Measurements from ENCODE around the gene UBE2G2. TPM values are rescaled to one million over a fixed set of nuclear protein-coding genes. Genes with fewer than 3 reads are reported as not detected.

The UBE2G2 gene
- total RNA-seq, 1 donor from 2014 or later: 108 TPM

DNA sequence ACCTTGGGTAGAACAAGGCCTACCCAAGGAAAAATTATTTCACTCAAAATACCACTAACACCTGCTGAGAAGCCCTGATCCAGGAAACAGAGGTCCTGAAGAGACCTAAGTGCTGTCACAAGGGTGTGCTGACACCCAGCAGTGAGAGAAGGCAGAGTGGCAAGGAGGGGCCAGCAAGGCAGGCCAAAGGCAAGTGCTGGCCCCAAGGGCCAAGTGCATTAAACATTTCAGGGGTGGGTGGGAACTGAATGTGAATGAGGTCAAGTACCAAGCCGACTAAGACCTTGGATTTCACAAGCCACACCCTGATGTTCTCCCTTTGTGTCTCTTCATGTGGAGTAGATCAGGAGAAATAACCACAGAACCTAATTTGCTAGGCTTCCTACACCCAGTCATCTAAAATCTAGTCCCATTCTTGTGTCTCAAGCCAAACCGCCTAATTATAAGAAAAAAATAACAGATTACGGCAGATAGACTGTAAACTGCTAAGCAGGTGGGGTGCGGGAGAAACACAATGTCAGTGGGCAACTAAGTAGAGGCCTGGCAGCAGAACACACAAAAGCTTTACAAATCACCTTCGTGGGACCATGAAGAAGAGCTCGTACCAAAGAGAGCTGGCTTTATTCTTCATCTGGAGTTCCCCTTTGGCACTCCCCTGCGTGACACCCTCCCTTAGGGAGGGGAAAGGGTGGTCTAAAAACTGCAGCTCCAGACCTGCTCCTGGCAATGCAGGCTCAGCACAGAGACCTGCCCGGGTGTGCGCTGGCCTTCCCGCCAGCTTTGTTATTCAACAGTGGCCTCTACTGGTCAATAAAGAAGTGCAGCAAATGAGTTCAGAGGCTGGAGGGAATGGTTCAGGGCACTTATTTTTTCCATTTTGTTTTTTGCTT lies 8.7 kb downstream of the UBE2G2 start:
- intact Hi-C loops (cut with micrococcal nuclease): loop anchor here (1.0 kb wide), 2 partner anchors 38 to 283 kb away; no protein-coding TSS in a partner anchor

DNA sequence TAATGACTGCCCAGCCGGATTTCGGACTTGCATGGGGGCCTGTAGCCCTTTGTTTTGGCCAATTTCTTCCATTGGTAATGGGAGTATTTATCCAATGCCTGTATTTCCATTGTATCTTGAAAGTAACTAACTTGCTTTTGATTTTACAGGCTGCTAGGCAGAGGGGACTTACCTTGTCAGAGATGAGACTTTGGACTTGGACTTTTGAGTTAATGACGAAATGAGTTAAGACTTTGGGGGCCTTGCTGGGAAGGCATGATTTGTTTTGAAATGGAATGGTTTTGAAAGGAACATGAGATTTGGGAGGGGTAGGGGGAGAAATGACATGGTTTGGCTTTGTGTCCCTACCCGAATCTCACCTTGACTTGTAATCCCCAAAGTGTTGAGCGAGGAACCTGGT lies 9.6 kb downstream of the UBE2G2 start:
- intact Hi-C loops (cut with micrococcal nuclease): no loop called here

DNA sequence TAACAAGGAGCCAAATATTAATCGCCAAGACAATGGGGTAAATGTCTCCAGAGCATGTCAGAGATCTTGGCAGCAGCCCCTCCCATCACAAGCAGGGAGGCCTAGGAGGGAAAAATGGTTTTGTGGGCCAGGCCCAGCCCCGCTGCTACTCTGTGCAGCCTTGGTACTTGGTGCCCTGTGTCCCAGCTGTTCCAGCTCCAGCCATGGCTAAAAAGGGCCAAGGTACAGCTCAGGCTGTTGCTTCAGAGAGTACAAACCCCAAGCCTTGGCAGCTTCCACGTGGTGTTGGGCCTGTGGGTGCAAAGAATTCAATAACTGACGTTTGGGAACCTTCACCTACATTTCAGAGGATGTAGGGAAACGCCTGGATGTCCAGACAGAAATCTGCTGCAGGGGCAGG lies 10.4 kb downstream of the UBE2G2 start:
- intact Hi-C loops (cut with micrococcal nuclease): no loop called here

DNA sequence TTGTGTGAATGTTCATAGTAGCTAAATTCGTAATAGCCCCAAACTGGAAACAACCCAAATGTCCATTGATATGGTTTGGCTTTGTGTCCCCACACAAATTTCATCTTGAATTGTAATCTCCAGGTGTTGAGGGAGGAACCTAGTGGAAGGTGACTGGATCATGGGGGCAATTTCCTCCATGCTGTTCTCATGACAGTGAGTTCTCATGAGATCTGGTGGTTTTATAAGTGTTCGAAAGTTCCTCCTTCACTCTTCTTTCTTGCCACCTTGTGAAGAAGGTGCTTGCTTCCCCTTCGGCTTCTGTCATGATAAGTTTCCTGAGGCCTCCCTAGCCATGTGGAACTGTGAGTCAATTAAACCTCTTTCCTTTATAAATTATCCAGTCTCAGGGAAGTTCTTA lies 11.3 kb downstream of the UBE2G2 start:
- intact Hi-C loops (cut with micrococcal nuclease): no loop called here

DNA sequence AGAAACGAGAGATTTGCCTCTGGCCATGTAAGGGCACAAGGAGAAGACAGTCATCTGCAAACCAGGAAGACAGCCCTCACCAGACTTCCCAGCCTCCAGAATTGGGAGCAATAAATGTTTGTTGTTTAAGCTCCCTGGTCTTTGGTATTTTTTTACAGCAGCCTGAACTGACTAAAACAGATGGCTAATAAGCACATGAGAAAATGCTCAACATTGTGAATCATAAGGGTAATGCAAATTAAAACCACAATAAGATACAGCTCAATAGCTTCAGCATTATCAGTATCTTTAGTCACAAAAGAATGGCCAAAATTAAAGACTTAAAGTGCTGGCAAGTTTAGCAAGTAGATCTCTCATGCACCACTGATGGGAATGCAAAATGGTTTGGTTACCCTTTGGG lies 11.7 kb downstream of the UBE2G2 start:
- intact Hi-C loops (cut with micrococcal nuclease): no loop called here

DNA sequence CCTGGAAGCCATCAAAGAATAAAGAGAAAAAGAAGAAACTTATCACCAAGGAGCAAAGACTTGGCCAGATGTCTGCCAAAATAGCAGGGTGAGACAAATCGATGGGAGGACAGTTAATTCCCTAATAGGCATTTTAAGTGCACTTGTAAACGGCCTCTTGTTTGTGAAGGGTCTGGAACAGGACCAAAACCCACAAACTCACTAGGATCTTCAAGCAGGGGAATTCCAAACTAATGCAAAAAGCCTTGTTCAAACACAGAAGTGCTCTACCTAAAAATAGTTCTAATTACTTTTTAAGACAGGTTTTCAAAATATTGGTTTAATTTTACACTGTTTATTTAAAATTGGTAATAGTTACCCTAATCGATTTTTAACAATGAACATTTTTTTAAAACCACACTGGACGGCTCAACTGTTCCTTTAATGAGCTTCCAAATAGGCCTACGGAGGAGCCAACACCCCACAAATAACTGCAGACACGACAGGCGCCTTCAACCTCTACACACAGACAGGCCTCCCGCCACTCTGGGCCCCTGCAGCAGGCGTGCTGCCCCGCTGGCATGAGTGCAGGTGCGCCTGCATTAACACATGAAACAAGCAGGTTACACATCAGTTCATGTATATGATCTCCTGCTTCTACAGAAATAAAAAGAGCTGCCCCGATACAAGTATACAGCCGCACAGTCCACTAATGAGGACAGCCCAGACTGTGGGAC lies 15.8 kb downstream of the UBE2G2 start:
- intact Hi-C loops (cut with micrococcal nuclease): no loop called here

DNA sequence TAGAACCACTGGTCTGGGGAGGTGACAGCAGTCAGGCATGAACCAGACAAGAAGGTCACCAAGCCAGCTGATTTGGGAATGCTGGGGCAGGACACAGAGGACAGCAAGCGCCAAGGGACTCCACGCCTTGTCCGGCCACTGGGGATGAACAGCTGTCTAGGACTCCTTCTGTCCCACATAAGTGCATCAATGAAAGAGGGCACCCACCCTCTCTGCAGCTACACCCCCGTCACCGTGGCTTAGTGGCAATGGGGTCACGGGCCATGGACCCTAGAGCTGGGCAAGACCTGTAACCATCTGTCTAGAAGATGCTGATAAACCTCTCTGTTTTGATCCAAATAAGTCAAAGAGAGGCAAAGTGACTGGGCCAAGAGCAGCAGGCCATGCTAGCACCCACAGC lies 16.8 kb downstream of the UBE2G2 start:
- intact Hi-C loops (cut with micrococcal nuclease): no loop called here

DNA sequence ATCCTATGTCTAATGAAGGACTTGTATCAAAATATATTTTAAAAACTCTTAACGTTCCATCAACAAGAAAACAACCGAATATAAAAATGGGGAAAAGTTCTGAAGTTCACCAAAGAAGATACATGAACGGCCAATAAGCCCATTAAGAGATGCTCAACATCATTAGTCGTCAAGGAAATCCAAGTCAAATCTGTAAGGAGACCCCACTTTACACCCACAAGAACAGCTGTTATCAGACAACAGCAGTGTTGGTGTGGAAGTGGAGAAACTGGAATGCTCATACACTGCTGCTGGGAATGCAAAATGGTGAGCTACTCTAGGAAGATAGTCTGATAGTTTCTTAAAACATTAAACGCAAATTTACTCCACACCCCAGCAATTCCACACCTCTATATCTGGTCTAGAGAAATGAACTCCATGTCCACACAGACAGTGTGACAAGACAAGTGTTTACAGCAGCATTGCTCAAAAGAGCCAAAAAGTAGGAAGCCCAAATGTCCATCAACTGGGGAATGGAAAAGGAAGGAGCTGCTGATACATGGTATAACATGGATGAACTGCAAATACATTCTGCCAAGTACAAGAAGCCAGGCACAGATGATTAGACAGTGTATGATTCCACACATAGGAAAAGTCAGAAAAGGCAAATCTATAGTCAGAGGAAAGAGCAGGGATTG lies 18.5 kb downstream of the UBE2G2 start:
- intact Hi-C loops (cut with micrococcal nuclease): no loop called here

DNA sequence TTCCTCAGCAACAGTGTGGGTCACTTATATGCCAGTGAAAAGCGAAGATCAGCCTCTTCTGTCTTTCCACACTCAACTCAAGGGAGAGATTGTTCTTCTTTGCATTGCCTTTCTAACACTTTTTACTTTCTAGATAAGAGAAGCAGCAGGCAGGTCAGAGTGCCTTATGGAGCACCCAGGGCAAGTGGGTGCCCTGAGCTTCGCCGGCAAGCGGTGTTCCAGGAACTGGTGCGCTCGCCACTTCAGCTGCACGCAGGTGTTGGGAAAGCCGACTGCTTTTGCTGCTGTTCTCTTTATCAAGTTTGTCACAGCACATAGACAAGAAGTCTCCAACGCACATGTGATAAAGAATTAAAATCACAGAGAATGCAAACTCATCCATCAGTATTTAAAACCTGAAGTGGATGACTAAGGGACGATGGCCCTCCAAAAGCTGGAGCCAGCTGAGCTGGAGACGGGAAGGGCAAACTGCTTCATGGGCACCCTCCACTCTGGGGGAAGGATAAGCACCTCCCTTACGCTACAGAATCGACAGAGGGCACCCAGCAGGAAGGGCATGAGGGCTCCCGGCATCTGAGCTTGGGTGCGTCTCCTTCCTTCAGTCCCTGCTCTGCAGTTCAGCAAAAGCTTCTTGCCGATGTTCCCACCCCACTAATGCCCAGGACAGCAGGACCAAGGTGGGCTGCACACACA lies 20.7 kb downstream of the UBE2G2 start:
- intact Hi-C loops (cut with micrococcal nuclease): no loop called here

DNA sequence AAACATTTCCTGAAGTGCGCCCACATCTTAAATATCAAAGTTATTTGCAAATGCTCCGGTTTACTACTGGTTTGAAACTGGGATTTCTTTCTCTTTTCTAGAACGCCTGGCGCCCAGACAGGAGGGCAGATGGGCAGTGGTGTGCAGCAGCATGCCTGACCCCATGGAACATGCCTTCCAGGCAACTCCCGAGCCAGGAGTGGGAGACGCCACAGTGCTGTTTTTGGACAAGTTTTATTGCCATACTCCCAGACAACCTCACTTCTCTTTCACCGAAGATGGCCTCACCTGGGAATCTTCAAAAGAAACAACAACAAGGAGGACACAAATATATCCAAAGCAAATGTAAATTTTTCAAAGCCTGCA lies 21.5 kb downstream of the UBE2G2 start:
- intact Hi-C loops (cut with micrococcal nuclease): no loop called here

DNA sequence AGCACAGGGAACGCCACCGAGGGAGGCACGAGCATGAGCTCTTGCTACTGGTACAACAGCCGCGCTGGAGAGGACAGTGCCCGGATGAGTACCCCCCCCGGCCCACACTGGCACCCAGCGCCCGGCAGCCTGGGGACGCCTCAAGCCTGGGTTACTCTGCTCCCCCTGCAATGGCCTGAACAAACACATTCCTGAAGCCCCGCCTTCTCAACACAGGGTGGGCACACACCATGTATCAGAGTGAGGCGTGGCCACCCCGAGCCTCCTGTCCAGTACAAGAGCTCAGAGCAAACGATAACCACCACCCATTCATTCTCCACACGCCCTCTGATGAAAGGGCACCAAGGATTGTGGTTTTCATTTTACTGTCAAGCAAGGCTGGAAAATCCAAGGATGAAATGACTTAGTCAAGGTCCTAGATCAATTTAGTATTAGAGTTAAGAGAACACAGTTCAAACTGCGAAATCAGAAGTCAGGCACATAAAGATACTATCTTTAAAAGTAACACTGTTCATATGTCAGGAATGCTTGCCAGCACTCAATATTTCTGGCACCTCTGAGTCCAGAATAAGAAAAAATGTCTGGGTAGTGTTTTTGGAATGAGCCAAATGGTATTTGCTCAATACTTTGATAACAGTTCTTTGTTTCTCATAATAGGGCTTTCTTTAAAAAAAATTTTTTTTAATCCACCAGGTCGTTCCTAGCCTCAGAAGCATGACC lies 22.0 kb downstream of the UBE2G2 start:
- intact Hi-C loops (cut with micrococcal nuclease): no loop called here

DNA sequence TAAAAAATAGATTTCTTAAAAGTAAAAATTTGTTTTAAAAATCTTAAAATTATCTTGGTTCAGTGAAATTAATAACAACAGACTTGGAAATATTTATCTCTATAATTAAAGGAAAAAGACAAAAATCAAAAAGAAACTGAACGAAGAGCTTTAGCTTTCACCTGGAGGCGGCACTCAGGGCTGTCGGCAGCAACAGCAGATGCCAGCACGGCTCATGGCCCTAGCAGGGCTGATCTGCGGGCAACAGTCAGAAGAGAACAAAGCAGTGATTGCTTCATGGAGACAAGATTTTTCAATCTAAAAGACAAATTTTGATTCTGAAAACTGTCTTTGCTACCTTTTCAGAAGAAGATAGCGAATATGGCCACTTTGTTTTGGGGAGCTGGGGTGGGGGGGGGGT lies 22.6 kb downstream of the UBE2G2 start:
- intact Hi-C loops (cut with micrococcal nuclease): no loop called here

DNA sequence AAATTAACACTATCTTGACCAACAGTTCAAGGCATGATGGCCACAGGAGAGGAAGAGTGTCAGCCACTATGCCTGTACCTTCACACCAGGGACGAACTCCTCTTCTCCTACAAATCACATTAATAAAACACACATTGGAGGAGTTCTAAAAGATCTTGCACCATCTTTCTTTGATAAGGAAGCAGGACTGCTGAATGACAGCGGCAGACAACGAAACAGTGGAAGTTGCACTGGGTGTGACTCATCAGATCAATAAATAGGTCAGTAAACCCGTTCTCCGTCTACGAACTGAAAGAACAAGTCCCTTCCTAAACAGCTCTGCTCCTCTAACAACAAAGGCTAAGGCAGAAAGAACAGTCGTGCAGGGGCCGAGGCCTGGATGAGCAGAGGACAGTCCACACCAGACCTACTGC lies 23.1 kb downstream of the UBE2G2 start:
- intact Hi-C loops (cut with micrococcal nuclease): no loop called here

DNA sequence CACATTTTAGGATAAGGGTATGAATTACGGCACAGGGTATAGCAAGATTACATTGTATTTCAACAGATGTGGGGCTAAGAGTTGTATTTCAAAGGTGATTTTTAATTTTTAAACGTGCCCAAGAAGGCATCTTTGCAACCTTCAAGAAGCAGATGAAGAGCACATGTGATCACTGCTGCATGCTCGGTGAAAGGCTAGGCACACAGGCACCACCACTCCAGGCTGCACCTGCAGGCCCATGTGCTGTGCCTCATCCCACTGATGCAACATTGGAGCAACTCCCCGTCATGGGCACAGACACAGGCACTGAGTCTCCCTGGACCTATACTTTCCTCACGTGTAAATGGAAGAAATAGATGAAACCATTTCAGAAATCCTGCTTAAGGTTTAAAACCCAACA lies 23.5 kb downstream of the UBE2G2 start:
- intact Hi-C loops (cut with micrococcal nuclease): no loop called here

DNA sequence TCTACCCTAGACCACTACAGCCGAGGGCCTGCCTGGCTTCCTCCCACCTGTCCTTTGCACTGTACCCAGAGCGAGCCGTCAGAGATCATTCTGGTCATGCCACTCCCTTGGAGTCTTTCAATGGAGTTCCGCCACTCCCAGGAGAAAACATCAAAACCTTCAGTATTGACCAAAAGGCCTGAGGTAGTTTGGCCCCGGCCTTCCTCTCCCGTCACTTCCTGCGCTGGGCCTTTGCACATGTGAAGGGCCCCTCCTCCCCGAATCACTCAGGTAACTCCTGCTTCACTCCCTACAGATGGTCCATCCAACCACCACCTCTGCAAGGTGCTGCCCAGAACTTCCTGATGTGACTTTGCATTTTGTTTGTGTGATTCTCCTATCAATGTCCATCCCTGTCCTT lies 26.6 kb downstream of the UBE2G2 start:
- intact Hi-C loops (cut with micrococcal nuclease): no loop called here

DNA sequence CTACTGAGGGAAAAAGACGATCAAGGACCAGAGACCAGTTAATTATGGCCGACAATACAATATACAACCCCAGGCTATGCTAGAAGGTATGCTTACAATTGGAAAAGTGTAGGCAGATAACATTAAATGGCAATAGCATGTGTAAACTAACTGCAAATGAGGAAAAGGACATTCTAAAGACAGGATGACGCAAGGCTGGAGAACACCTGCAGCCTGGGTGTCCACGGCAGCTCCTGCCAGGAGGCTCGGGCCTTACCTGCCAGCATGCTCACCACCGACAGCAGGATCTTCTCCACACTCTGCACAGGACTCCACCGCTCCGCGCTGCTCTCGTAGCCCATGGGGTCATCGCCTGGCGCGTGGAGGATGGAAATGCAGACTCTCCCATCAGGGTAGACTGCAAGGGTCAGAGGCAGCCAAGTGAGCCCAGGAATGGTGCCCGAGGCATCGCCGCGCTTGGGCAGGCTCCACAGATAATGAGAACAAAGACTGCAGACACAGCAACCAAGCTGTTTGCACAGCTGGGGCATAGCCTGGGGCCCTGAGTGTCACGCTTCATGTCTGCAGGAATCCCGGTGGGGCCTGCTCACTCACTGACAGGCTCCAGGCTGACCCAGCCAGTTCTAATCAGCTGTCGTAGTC lies 28.2 kb downstream of the UBE2G2 start:
- intact Hi-C loops (cut with micrococcal nuclease): no loop called here

DNA sequence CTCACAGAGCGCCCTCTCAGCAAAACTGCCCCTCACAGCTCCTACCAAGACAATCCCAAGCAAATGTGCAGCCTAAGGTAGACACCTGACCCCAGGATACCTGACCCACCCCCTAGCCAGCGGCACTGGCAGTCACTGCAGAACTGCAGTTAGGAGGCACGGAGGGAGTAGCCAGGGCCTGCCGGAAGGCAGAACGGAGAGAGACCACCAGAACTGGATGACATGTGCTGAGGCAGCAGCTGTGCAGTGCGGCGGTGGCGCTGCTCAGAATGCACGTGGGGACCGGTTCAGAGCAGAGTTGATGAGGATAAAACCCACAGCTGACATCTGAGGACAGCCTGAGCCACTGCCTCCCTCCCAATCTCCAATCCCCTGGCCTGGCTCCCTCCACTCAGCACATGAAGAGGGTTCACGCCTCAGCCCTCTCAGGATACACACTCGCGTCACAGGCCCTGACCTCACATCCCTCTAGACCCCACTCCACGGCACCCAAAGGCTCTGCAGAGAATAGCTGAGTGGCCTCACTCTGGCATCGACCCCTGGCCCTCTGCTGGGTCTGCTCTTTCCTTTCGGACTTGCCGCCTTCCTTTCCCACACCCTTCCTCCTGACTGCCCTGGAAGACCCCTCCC lies 29.6 kb downstream of the UBE2G2 start:
- intact Hi-C loops (cut with micrococcal nuclease): no loop called here

DNA sequence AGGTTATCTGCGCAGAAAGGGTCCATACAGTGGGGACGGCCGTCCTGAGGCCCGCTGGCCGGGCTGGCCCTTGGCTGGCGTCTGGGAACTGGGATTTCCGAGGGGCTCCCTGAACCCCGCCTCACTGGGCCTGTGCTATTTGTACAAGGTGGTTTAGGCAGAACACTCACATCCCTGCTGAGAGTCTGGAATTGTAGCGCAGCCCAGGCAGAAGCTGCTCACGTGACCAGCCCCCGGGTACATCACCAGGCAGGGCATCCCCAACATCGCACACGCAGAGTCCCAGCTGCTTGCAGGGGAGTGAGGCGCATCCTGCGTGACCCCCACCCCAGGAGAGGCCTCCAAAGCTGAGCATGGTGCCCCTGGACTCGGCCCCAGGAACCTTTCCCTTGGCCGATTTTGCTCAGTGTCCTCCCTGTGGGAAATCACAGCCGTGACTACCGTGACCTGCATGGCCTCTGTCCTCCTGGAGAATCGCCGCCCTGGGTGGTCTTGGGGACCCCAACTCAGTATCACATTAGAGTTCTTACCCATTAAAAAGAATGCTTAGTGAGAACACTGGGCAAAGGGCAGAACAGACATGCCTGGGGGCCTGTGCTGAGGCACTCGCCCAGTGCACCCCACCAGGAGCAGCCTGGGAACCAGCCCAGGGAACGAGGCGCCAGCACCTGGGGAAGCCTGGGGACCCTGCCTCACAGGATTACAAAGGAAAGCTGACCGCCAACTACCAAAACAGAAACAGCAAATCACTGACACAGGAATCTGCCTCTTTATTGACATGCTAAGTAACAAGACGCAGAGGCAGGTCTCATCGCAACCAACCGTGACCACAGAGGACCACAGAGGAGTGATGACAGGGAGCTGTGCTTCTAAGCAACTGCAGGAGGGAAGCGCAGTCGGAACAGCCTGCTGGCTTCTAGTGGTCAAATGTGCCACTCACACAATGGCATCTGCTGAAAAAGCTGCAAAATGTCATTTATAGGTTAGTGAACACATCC lies 33.5 kb downstream of the UBE2G2 start:
- intact Hi-C loops (cut with micrococcal nuclease): no loop called here

Data from T-helper 1 cell treated with Interleukin-12 subunit alpha and Interleukin-12 subunit beta and Interleukin-4 antibody, amounts not matched to agents 30 ng/mL and 1 ng/mL, for 36 hours (primary cell).